Breast epithelium (tissue), 3 donors: Measurements from ENCODE around the gene ZNF512B.

Experiments
- CTCF ChIP-seq, 3 donors: fragments of 450-650 bp; IDR thresholded peaks; one replicate each; pipeline ENCODE4 v1.5.1; 2016 to 2017; ENCODE audit warnings: antibody characterized with exemption in 3 of 3, mild to moderate bottlenecking in 3 of 3, moderate library complexity in 3 of 3
- POLR2A ChIP-seq: fragments of 450-650 bp; IDR thresholded peaks from one replicate; pipeline ENCODE4 v1.6.1; 2016; ENCODE audit warnings: antibody characterized with exemption, mild to moderate bottlenecking, moderate library complexity
- POLR2AphosphoS5 ChIP-seq, 3 donors: sonication (generic); formaldehyde crosslinking; IDR thresholded peaks; one replicate each; pipeline ENCODE4 v1.6.1; 2017; ENCODE audit warnings: antibody characterized with exemption in 3 of 3

GRCh38 chr20:63934271-63935068 is 35.3 kb downstream of the ZNF512B start:
- TF ChIP-seq CTCF (IDR thresholded peaks at IDR 0.05) (no peak), POLR2AphosphoS5 (IDR thresholded peaks at IDR 0.05) (no peak), POLR2A (no peak)
